ENCODE measurements around the gene MIS18A. TPM values are rescaled to one million over a fixed set of nuclear protein-coding genes. Genes with fewer than 3 reads are reported as not detected.

Gene MIS18A, protein sequence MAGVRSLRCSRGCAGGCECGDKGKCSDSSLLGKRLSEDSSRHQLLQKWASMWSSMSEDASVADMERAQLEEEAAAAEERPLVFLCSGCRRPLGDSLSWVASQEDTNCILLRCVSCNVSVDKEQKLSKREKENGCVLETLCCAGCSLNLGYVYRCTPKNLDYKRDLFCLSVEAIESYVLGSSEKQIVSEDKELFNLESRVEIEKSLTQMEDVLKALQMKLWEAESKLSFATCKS
- 16.1 and 16.2 TPM in 2 replicates for total RNA-seq

DNA sequence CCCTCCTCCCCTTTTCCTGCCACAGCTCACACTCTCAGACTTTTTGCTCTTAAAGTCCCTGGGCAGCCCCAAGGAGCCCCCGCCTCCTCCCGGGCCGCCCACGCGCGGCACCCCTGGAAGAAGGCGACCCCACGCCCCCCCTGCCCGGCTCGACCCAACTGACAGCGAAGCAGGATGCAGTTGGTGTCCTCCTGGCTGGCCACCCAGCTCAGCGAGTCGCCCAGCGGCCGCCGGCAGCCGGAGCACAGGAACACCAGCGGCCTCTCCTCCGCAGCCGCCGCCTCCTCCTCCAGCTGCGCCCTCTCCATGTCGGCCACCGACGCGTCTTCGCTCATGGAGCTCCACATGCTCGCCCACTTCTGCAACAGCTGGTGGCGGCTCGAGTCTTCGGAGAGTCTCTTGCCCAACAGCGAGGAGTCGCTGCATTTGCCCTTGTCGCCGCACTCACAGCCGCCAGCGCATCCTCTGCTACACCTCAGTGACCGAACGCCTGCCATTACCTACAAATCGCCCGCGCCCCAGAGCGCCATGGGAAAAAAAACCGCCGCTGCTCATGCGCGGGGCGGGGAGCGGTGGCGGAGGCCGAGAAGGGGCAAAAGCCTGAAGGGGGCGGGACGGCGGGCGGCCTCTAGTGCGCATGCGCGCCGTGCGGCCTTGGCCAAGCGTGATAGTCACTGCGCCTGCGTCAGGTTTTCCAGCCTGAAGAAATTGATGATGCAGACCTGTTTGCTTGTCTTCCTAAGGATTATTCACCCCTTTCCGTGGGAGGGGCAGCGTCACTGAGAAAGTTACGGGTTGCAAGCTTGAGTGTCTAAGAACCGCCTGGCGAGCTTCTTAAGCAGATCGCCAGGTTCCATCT, at the start of gene MIS18A:
Gene MIS18A (minus strand): TSS at position 532 of the 859 bp plus-strand sequence. CDS start 35 bp downstream, at position 497.

DNA sequence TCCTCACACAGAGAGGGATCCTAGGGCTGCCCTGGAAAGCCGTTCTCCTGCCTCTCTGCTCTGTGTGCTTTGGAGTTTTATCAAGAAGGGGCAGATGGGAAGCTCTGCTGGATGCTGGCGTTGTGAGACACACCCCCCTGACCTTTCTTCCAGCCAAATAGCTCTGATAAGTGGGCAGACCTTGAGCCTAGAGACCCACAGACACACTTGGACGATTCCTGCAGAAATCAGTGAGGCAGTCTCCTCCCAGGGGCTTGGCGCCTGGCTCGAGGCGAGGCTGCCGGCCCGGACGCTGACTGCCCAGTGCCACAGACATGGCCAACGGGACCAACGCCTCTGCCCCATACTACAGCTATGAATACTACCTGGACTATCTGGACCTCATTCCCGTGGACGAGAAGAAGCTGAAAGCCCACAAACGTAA, 19.8 kb upstream of the MIS18A start, which contains the start of gene MRAP:
Gene MRAP (plus strand): TSS at position 198 of the 424 bp plus-strand sequence. CDS start 117 bp downstream, at position 315.

Other genes with a start within 250 kb of the MIS18A start
- not detected in 2 replicates for gene MRAP, start 19.8 kb upstream of the MIS18A start, total RNA-seq
- 15.6 and 18.5 TPM in 2 replicates for gene URB1, start 114.0 kb upstream of the MIS18A start, total RNA-seq
- 24.2 and 35.1 TPM in 2 replicates for gene EVA1C, start 133.7 kb upstream of the MIS18A start, total RNA-seq

All from epithelial cell of umbilical artery (primary cell).